ENCODE results near the gene SIRT3. TPM values are rescaled to one million over a fixed set of nuclear protein-coding genes. Genes with fewer than 3 reads are reported as not detected.

Gene SIRT3
- total and polyA plus RNA-seq, 8 donors = 7.7 to 25.1 (median 11.8) TPM

DNA sequence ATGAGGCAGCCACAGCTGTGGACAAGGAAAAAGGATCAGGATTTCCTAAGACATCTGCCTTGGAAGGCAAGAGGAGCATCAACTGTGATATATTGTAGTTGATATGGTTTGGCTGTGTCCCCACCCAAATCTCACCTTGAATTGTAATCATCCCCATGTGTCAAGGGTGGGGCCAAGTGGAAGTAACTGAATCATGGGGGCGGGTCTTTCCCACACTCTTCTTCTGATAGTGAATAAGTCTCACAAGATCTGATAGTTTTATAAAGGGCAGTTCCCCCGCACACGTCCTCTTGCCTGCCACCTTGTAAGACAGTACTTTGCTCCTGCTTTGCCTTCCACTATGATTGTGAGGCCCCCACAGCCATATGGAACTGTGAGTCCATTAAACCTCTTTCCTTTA is 18.4 kb downstream of the SIRT3 start:
- Histone ChIP-seq H3K27ac (no peak overlapping the region), H3K9me3 (no peaks in the 10 kb centered on the region), H3K4me3 (no peak overlapping the region), H3K36me3 (peaks cover 0 to 31% (median 17%) of the 10 kb centered on the region in 3 donors), H3K4me1 (no peaks in the 10 kb centered on the region), H3K27me3 (no peaks in the 10 kb centered on the region)
- TF ChIP-seq, protein P1, sequence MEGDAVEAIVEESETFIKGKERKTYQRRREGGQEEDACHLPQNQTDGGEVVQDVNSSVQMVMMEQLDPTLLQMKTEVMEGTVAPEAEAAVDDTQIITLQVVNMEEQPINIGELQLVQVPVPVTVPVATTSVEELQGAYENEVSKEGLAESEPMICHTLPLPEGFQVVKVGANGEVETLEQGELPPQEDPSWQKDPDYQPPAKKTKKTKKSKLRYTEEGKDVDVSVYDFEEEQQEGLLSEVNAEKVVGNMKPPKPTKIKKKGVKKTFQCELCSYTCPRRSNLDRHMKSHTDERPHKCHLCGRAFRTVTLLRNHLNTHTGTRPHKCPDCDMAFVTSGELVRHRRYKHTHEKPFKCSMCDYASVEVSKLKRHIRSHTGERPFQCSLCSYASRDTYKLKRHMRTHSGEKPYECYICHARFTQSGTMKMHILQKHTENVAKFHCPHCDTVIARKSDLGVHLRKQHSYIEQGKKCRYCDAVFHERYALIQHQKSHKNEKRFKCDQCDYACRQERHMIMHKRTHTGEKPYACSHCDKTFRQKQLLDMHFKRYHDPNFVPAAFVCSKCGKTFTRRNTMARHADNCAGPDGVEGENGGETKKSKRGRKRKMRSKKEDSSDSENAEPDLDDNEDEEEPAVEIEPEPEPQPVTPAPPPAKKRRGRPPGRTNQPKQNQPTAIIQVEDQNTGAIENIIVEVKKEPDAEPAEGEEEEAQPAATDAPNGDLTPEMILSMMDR (IDR thresholded peaks at IDR 0.05) = no peak
- DNase-seq = no peak
- no peak for ATAC-seq
- FAIRE-seq = no peak
- intact Hi-C loops (cut with DNase I) = no loop called here
- WGBS, 2 donors = 94 to 96% methylated on average over 3 of the region's 3 CpGs

DNA sequence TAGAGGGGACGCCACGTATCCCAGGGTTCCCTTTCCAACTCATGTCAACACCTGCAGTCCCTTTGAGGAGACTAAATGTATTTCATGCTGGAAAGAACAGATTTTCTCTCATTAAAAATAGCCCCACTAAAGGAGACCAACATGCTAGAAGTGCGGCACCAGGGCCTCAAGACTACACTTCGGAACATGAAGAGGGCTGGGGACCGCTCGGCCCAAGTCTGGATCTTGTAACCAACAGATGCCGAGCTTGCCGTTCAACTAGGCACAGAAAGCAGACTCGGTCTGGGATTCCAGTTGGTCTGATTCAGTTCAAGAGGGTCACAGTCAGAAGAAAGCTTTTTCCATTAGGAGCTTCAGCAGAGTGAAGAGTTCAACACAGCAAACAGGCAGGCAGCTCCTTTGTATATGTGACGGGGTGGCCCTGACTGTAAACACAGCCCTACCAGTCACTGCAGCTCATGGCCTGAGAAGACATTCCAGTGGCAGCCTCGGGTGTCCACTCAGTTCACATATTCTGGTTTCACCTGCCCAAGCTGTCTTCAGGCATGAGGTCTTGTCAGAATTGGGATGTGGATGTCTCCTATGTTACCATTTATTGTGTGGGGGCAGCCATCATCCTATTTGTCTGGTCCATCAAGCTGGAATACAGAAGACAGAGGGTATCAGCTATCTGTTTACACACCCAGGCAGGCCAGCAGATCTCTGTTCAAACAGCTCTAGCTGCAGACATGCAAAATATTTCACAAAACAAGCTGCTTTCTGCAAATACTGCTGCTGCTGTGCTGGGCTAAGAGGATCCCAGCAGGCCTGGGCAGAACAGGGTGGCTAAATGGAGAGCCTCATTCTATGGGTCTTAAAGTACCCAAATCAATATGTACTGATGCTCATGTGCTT is 19.8 kb downstream of the SIRT3 start:
- H3K36me3 ChIP-seq = peaks cover 0 to 45% (median 30%) of the 10 kb centered on the region in 3 donors
- FAIRE-seq (no peak), DNase-seq (peak in 1 of 6 donors; percentile 21), ATAC-seq (peak in 2 of 4 donors; percentile 6 to 20)
- no peaks in the 10 kb centered on the region for H3K4me1 ChIP-seq
- TF ChIP-seq, protein P1 (IDR thresholded peaks at IDR 0.05) = no peak
- intact Hi-C loops (cut with DNase I) = no loop called here
- 84 to 87% methylated on average over 11 of the region's 11 CpGs for WGBS, 2 donors
- H3K9me3 ChIP-seq = no peaks in the 10 kb centered on the region
- no peaks in the 10 kb centered on the region for H3K27me3 ChIP-seq
- H3K4me3 ChIP-seq = no peak overlapping the region
- H3K27ac ChIP-seq = no peak overlapping the region

DNA sequence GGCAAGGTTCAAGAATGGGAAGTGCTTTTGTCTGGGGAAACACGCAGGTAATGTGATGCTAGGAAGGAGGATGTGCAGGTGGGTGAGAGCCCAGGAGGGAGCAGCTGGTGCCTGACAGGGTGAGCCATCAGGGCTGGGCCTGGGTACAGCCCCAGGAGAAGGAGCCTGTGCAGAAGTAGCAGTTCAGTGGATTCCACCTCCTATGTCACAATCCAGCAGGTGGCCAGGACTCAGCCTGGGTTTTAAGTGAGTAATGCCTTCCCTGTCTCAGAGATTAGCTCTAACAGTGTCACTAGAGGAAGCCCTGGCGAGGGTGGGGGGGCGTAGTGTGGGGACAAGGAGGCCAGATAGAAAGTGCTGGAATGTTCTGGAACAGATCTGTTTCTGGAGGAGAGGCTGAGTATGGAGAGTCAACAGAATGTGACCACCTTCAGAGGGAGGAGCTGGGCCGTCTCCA is 20.5 kb downstream of the SIRT3 start:
- peak in 2 of 6 donors; percentile 8 to 26 for DNase-seq
- H3K9me3 ChIP-seq = no peaks in the 10 kb centered on the region
- H3K4me1 ChIP-seq = no peaks in the 10 kb centered on the region
- intact Hi-C loops (cut with DNase I) = no loop called here
- peak in 2 of 4 donors; percentile 11 to 22 for ATAC-seq
- H3K36me3 ChIP-seq = peaks cover 0 to 49% (median 33%) of the 10 kb centered on the region in 3 donors
- FAIRE-seq = no peak
- 74 to 80% methylated on average over 4 of the region's 4 CpGs for WGBS, 2 donors
- no peaks in the 10 kb centered on the region for H3K27me3 ChIP-seq
- H3K27ac ChIP-seq = no peak overlapping the region
- TF ChIP-seq, protein P1 (IDR thresholded peaks at IDR 0.05) = no peak
- no peak overlapping the region for H3K4me3 ChIP-seq

DNA sequence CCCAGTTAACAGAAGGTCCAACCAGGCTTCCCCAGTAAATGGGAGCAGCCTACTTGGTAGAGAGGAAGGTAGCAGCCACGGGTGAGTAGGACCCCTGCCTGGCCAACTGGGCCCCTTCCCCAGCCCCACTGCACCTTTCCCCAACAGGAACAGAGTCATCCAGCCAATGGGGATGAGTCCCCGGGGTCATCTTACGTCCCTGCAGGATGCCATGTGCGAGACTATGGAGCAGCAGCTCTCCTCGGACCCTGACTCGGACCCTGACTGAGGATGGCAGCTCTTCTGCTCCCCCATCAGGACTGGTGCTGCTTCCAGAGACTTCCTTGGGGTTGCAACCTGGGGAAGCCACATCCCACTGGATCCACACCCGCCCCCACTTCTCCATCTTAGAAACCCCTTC is 22.1 kb downstream of the SIRT3 start:
- TF ChIP-seq, protein P1 (IDR thresholded peaks at IDR 0.05) = no peak
- FAIRE-seq = no peak
- ATAC-seq = no peak
- DNase-seq = peak in 2 of 6 donors; percentile 6 to 22
- Histone ChIP-seq H3K9me3 (no peaks in the 10 kb centered on the region), H3K36me3 (peaks cover 0 to 49% (median 33%) of the 10 kb centered on the region in 3 donors), H3K27ac (no peak overlapping the region), H3K27me3 (no peaks in the 10 kb centered on the region), H3K4me3 (no peak overlapping the region), H3K4me1 (peaks cover 10 to 13% (median 13%) of the 10 kb centered on the region in 3 donors)
- intact Hi-C loops (cut with DNase I) = no loop called here
- 83 to 92% methylated on average over 5 to 7 of the region's 7 CpGs for WGBS, 2 donors

DNA sequence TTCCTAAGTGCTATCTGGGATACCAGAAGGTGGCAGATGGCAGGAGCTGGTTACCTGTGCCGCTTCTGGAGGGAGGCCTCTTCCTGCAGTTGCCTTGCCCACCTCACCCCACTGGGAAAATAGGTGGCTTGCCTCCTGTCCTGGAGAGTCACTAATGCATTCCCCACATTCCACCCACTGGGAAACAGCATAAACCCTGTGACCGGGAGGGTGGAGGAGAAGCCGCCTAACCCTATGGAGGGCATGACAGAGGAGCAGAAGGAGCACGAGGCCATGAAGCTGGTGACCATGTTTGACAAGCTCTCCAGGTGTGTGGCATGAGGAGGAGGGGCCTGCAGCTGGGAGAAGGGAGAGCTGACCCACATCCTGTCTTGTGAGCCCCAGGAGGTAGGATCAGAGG is 23.0 kb downstream of the SIRT3 start:
- intact Hi-C loops (cut with DNase I) = no loop called here
- Histone ChIP-seq H3K9me3 (no peaks in the 10 kb centered on the region), H3K4me1 (peaks cover 10 to 13% (median 13%) of the 10 kb centered on the region in 3 donors), H3K4me3 (no peak overlapping the region), H3K27ac (no peak overlapping the region), H3K36me3 (peaks cover 0 to 49% (median 33%) of the 10 kb centered on the region in 3 donors), H3K27me3 (no peaks in the 10 kb centered on the region)
- TF ChIP-seq, protein P1 (IDR thresholded peaks at IDR 0.05) = no peak
- peak in 1 of 6 donors; percentile 26 for DNase-seq
- 87 to 89% methylated on average over 4 of the region's 4 CpGs for WGBS, 2 donors
- FAIRE-seq = no peak
- no peak for ATAC-seq
